ENCODE results near the gene SCAF1. TPM values are rescaled to one million over a fixed set of nuclear protein-coding genes. Genes with fewer than 3 reads are reported as not detected.

The SCAF1 gene
- total RNA-seq, 1 experiment from 2014 or later: 46.8 TPM

DNA sequence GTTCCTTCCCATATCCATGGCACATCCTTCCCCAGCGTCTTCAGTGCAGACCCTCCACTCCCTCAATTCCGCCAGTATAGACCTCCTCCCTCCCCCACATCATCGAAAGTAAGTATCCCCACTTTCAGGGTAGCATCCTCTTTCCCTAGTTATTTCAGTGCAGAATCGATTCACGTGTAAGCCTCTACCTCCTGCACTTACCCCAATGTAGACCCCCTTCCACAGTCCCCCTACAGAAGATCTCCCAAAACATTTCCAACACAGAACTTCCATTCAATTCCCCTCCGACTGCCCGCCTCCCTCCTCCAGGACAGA lies 23.0 kb downstream of the SCAF1 start:
- H3K79me2 ChIP-seq (ENCODE audit: low read length): peaks cover 36% of the 10 kb centered on the region
- H3K4me2 ChIP-seq (ENCODE audit: low read length): peak overlapping the region; percentile 98
- TF ChIP-seq, protein P1, sequence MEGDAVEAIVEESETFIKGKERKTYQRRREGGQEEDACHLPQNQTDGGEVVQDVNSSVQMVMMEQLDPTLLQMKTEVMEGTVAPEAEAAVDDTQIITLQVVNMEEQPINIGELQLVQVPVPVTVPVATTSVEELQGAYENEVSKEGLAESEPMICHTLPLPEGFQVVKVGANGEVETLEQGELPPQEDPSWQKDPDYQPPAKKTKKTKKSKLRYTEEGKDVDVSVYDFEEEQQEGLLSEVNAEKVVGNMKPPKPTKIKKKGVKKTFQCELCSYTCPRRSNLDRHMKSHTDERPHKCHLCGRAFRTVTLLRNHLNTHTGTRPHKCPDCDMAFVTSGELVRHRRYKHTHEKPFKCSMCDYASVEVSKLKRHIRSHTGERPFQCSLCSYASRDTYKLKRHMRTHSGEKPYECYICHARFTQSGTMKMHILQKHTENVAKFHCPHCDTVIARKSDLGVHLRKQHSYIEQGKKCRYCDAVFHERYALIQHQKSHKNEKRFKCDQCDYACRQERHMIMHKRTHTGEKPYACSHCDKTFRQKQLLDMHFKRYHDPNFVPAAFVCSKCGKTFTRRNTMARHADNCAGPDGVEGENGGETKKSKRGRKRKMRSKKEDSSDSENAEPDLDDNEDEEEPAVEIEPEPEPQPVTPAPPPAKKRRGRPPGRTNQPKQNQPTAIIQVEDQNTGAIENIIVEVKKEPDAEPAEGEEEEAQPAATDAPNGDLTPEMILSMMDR (conservative IDR thresholded peaks at IDR 0.05; ENCODE audit: low read depth, low read length): no peak
- TF ChIP-seq EZH2 (IDR thresholded peaks at IDR 0.05; ENCODE audit: low read length, unreplicated experiment) (no peak), EZH2phosphoT487 (IDR thresholded peaks at IDR 0.05; ENCODE audit: borderline replicate concordance, low read length) (no peak)
- ChIA-PET POLR2A (ENCODE audit: unreplicated experiment) (interaction anchor here (0.6 to 0.9 kb wide), 4 partner anchors 25 to 137 kb away, joined by 4 to 7 read pairs (median 6); partner anchors contain the start of genes AP2A1, RCN3 and RRAS), CTCF (interaction anchor here (0.6 kb wide), 1 partner anchor 94 kb away, joined by 3 read pairs; no protein-coding TSS in a partner anchor)
- H3K27me3 ChIP-seq (ENCODE audit: low read length): no peaks in the 10 kb centered on the region
- H3K36me3 ChIP-seq (ENCODE audit: low read depth, low read length): peaks cover 16% of the 10 kb centered on the region
- H3K27ac ChIP-seq (ENCODE audit: low read length): peak overlapping the region; percentile 60
- peak overlapping the region; percentile 84 for H3K9ac ChIP-seq (ENCODE audit: low read length)
- H2AFZ ChIP-seq (ENCODE audit: low read length): peak overlapping the region; percentile 88
- peaks cover 18% of the 10 kb centered on the region for H3K4me1 ChIP-seq (ENCODE audit: insufficient read depth, low read length)
- no peaks in the 10 kb centered on the region for H3K9me3 ChIP-seq (ENCODE audit: low read length)
- ATAC-seq: no peak
- H3K9me2 ChIP-seq (replicated peaks; ENCODE audit: low read length): no peaks in the 10 kb centered on the region
- no TSS peak for BruUV-seq (replicated peaks)
- intact Hi-C loops (cut with micrococcal nuclease): loop anchor here (1.0 to 2.0 kb wide), 3 partner anchors 11 to 74 kb away; partner anchors contain the start of genes PRR12 and RRAS
- peak; percentile 25 for DNase-seq
- peak overlapping the region; percentile 89 for H3K4me3 ChIP-seq (ENCODE audit: low read length)
- no peaks in the 10 kb centered on the region for H3F3A ChIP-seq (ENCODE audit: low read length, unreplicated experiment)
- H4K20me1 ChIP-seq (ENCODE audit: low read length): peaks cover 3% of the 10 kb centered on the region; the same call in 1 of the 2 replicates

DNA sequence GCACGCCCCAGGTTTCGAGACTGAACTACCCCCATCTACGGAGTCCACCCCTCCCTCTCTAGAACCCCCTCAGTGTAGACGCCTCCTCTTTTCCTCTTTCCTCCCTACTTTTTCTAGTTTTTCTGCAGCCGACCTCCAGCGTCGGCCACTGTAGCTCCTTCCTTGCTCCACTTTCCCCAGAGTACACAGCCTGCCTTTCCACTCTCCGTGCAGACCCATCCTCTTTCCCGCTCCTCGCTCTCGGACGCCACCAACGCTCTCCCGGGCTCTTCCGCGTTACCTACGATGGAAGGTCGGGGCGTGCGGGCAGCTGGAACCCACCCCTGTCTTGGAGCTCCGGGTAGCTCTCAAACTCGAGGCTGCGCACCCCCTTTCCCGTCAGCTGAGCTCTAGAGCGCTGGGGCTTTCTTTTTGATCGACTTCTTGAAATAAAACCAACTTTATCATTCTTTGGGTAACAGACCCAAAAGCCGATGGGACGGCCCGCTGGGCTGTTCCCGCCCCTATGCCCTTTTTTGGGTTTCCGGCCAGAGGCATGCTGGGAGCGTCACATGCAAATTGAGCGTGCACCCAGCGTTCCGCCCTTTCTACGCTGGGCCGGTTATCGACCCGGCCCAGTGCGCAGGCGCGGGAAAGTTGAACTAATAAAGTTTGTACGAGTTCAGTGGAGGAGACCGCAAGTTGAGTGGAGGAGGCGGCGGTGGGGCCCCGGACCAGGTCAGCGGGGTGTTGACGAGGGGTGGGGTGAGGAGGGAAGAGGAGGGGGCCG lies 23.5 kb downstream of the SCAF1 start, which contains the start of the genes BCL2L12 and IRF3:
TSS of gene BCL2L12 (plus strand) at position 583 of the 769 bp plus-strand sequence. CDS start 760 bp downstream, outside the sequence.
TSS of gene IRF3 (minus strand) at position 507 of the 769 bp plus-strand sequence. CDS start 1,019 bp downstream, outside the sequence.
- H3K9me3 ChIP-seq (ENCODE audit: low read length): no peaks in the 10 kb centered on the region
- ATAC-seq (peak; percentile 80), DNase-seq (peak; percentile 100)
- H2AFZ ChIP-seq (ENCODE audit: low read length): peak within 1 kb of the TSS; percentile 88
- TF ChIP-seq, protein P1 (conservative IDR thresholded peaks at IDR 0.05; ENCODE audit: low read depth, low read length): no peak
- no peak for TF ChIP-seq EZH2 (IDR thresholded peaks at IDR 0.05; ENCODE audit: low read length, unreplicated experiment)
- BruUV-seq (replicated peaks): TSS peak; percentile 59
- H3K27ac ChIP-seq (ENCODE audit: low read length): peak within 1 kb of the TSS; percentile 60
- H3F3A ChIP-seq (ENCODE audit: low read length, unreplicated experiment): no peaks in the 10 kb centered on the region
- peak within 1 kb of the TSS; percentile 84 for H3K9ac ChIP-seq (ENCODE audit: low read length)
- peak within 1 kb of the TSS; percentile 89 for H3K4me3 ChIP-seq (ENCODE audit: low read length)
- no peaks in the 10 kb centered on the region for H3K27me3 ChIP-seq (ENCODE audit: low read length)
- ChIA-PET POLR2A (ENCODE audit: unreplicated experiment) (interaction anchor here (0.6 to 0.9 kb wide), 2 partner anchors 25 to 138 kb away, joined by 6 to 7 read pairs; partner anchors contain the start of genes RCN3 and RRAS), CTCF (interaction anchor here (0.5 kb wide), 1 partner anchor 96 kb away, joined by 4 read pairs; no protein-coding TSS in a partner anchor)
- peak within 1 kb of the TSS; percentile 98 for H3K4me2 ChIP-seq (ENCODE audit: low read length)
- peaks cover 18% of the 10 kb centered on the region for H3K4me1 ChIP-seq (ENCODE audit: insufficient read depth, low read length)
- peaks cover 36% of the 10 kb centered on the region for H3K79me2 ChIP-seq (ENCODE audit: low read length)
- intact Hi-C loops (cut with micrococcal nuclease): loop anchor here (1.0 to 2.0 kb wide), 3 partner anchors 11 to 75 kb away; partner anchors contain the start of genes PRR12 and RRAS
- H3K9me2 ChIP-seq (replicated peaks; ENCODE audit: low read length): no peaks in the 10 kb centered on the region
- H4K20me1 ChIP-seq (ENCODE audit: low read length): peaks cover 3% of the 10 kb centered on the region; the same call in 1 of the 2 replicates
- H3K36me3 ChIP-seq (ENCODE audit: low read depth, low read length): peaks cover 16% of the 10 kb centered on the region

Data from PC-3 (cell line).